GM12874 (cell line): ENCODE results near the gene OR2AG1.
A peak's percentile ranks its signal among the peaks of the same experiment; 100 is the strongest.

Experiments used
- CTCF ChIP-seq: IDR thresholded peaks from 2 replicates; pipeline ENCODE4 v1.5.1; 2011; ENCODE audit warnings: low read depth, mild to moderate bottlenecking, control low read depth, low read length, moderate library complexity; ENCODE audit not compliant: insufficient read depth

The OR2AG1 gene

GRCh38 chr11:6782720-6783119, at the start of gene OR2AG1:
Gene OR2AG1, plus strand, starts transcription at chr11:6783020. Its CDS starts 2,018 bp downstream, at chr11:6785038.
- no peak for TF ChIP-seq CTCF

GRCh38 chr11:6733326-6734275, 49.2 kb upstream of the OR2AG1 start:
- TF ChIP-seq CTCF = no peak

- TF ChIP-seq CTCF = no peak
These were observed 48.2 kb upstream of the OR2AG1 start for GRCh38 chr11:6734616-6735015.

GRCh38 chr11:6735306-6735705, 47.5 kb upstream of the OR2AG1 start:
- no peak for TF ChIP-seq CTCF

- no peak for TF ChIP-seq CTCF
These were observed 46.2 kb upstream of the OR2AG1 start for GRCh38 chr11:6736495-6737121.

GRCh38 chr11:6737872-6738466, 44.9 kb upstream of the OR2AG1 start:
- peak; percentile 60; the same call in 1 of the 2 replicates for TF ChIP-seq CTCF

- no peak for TF ChIP-seq CTCF
These were observed 44.2 kb upstream of the OR2AG1 start for GRCh38 chr11:6738590-6738989.
